GM19463 (cell line): ENCODE results near the gene RGS5.

ENCODE experiments used
- ATAC-seq: cut with Tn5 transposase; IDR thresholded peaks from one replicate; pipeline ENCODE4 v1.9.1; 2021; ENCODE audit warnings: mild to moderate bottlenecking, moderate library complexity; ENCODE audit not compliant: unreplicated experiment

The RGS5 gene

GRCh38 chr1:163182330-163182949, 20.3 kb downstream of the RGS5 start:
- no peak for ATAC-seq

DNA sequence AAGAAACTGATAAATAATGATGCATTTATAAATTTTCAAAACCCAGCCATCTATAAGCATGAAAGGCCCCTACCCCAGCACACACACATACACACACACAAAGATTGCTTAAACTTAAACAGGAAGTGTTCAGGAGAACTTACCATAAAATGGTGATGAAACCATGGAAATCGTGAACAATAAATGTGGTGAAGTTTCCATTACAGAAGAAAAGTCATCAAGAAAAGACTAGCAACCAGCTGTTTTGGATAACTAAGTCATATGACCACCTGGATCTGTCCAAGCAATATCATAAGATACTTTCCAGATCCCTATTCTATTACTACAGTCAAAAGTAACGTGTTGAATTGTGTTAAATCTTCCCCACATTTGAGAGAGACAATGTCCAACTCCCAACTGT, 24.1 kb downstream of the RGS5 start:
- no peak for ATAC-seq

- no peak for ATAC-seq
Measured at GRCh38 chr1:163176797-163177196, 25.9 kb downstream of the RGS5 start.

DNA sequence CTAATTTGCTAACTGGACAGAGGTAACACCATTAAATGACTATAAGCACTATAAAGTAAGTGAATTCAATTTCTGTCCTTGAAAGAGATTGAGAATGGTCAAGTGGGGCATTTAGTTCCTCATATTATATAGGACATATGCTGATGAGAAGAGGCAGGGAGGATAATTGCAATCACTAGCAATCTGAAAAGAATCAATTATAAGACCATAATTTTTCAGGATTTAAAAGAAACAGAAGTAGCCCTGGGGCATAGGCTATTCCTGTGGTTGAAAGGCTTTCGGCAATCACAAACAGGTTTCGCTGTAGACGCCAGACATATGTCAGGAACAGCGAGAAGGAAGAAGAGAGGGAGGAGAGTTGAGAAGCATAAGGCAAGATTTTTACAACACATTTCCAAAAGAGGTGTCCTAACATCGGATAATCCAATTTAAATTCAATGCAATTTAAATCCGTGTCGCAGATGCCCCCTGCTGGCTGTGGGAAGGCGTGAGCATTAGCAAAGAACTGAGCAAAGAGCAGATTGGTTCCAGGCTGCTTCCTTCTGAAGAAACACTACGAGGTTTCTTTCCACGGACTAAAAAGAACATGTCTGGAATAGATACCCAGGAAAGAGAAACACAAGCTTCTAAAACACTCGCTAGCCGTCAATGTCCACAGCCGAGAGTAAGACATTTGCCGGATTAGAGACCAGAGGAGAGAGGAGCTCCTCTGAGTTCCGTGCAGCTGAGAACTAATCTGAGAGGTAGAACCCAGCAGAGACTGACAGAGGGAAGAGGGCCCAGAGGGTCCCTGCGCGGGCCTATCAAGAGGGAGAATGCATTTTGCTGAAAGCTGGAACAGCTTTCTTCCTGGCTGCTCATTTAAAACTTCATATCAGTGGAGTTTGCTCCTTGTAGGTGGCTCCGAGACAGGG, 27.9 kb downstream of the RGS5 start:
- no peak for ATAC-seq

DNA sequence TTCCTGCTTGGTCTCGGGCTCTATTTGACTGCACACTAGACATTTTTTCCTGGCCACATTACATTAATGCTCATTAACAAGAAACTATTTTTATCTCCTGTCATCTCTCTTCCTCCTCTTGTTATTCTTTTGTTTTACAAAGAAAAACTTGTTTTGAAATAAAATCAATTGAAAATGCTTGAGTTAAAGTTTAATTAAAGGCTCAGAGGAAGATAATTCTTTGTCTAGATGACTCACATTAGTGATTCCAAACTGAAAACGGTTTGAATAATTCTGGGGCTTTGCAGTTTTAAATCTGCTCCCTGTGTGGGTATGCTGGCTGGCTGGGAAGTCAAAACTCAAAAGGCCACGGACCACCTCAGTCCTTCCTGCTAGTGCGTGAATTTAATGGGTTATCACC, 29.6 kb downstream of the RGS5 start:
- ATAC-seq: no peak

DNA sequence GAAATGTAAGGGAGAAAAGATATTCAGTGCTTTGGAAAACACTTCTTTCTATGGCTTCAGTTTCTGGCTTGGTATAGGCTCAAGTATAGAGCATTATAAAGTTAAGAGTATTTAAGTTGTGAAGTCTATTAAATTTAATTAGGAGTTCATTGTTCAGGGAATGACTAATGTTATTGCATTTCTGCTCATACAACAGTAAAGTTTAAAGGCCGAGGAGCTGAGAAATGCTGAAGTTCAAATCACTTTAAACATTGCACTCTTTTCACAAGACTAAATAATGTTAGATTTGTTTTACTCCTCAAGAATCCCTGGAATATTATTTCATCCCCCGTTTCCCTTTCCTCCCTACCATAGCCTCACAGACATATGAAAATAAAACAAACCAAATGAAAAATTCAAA, 30.1 kb downstream of the RGS5 start:
- no peak for ATAC-seq

DNA sequence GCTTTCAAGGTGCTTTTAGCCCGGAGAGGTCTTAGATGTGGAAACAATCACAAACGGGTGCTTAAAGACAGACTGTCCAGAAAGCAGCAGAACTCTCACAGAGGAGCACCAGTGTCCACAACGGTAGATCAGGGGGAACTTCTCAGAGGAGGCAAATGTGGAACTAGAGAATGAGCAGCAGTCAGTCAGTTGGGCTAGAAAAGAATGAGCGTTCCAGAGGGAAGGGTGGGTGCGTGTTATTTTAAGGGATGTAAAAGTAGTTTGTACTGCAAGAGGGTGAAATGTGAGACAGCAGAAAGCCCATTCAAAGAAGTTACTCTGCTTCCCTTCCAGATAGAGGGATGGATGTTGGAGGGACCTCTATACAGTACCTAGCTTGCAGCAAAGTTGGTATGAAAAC, 30.9 kb downstream of the RGS5 start:
- no peak for ATAC-seq

GRCh38 chr1:163170975-163171676, 31.6 kb downstream of the RGS5 start:
- no peak for ATAC-seq

- no peak for ATAC-seq
Measured at GRCh38 chr1:163170331-163170730, 32.4 kb downstream of the RGS5 start.

DNA sequence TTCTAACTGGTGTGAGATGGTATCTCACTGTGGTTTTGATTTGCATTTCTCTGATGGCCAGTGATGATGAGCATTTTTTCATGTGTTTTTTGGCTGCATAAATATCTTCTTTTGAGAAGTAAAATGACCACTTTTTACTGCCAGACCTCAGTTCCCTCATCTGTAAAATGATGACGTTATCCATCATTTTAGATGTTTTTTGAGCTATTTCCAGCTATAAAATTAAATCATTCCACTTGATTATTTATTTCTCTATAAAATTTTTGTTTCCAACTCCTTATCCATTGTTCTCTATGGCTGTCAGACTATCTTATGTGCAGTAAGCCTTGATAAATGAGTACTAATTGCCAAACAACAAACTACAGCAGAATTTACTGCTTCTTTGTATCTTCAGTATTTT, 33.2 kb downstream of the RGS5 start:
- no peak for ATAC-seq

DNA sequence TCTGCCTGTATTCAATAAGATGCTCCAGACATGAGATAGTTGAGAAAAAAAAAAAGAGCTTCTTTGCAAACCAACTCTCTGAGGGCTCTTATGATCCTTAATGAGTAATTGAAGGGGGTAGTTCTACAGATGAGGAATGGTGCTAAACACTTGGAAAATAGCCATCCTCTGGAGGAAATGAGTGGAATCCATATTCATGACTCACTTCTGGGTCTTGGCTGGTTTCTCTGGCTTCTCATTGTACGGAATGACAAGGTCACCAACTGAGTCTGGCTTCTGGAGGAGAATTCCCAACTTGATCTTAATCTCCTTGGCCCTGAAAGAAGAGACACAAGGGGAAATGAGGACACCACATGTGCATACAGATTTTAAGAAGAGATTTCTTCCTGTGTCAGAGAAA, 34.7 kb downstream of the RGS5 start:
- no peak for ATAC-seq

DNA sequence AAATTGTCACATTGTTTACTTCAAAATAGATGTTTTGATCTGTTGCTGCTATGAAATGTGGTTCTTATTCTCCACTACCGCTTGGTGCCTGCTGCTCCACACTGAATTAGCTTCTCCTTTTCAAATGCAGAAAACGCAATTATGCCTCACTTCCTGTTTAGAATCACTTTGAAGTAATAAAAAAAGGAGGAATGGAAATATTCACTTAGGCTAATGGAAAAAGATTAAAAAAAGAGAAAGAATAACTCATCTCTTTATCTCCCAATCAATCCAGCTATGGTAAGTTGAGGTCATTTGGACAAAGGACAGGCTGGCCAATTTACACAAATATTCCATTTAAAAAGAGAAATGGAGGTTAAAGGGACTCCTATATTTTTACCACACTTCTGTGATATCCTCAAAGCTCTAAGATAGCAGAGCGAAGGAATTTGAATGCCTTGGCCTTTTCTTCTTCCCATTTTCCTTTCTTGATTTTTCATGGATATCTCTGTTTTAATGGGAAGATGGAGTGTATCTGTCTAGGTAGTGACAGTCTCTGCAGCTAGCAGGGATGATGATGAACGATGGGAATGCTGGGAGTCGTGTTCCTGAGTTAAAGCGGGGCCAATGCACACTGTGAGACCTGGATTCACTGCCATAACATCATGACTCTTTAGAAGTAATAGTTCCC, 35.7 kb downstream of the RGS5 start:
- no peak for ATAC-seq

DNA sequence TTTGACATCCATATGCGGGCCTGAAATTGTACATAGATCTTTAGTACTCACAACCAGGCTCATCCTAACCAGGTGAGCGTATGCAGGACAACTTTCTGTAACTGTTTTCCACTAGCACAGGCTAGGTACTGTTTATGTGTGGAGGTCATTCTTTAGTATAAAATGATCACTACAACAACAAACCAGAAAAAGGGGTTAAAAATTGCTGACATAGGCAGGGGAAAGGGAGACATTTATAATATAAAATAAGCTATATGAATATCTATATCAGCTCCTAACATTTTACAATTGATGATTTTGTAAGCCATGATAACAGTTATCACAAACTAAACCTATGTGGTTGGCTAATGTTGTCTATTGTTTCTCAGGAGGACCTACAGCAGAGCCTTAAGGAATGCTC, 37.6 kb downstream of the RGS5 start:
- ATAC-seq: no peak

- ATAC-seq: no peak
Measured at GRCh38 chr1:163163881-163164582, 38.7 kb downstream of the RGS5 start.

- ATAC-seq: no peak
Measured at GRCh38 chr1:163163163-163163562, 39.6 kb downstream of the RGS5 start.

DNA sequence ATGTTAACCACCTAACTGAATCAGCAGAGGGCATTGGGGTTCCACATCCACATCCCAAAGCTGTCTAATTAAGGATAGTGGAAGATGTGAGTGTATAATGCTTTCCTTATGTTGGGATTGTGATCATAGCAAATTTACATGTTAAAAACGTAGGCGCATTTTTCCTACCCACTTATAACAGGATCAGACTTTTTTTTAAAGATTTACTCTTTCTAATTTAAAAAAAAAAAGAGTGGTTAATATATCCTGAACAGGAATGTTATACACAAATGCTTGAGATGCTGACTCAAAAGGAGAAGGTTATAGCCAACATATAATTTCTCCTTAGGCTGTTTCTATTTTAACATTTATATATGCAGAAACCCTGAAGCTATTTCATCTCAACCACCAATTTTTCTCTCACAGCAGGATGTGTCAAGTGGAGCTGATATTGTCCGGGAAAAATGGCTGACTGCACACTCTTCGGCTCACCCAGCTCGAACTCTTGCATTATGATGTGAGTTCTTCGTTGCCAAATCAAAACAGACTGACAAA, 40.3 kb downstream of the RGS5 start:
- ATAC-seq: no peak

DNA sequence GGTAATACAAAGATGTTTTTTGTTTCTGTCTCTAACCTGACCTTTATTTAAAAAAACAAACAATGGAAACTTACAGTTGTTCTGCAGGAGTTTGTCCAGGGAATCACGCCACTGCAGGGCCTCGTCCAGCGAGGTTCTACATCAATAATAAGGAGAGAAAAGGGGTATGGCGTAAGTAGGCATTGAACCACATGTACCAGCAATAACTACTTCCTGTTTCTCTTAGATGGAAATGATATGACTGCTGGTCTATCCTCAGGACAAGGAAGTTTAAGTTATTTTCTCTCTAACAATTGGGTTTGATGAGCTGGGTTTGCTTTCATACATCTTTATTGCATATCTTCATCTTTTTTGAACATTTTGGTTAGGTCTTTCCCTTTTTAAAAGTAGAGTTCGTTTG, 40.9 kb downstream of the RGS5 start:
- no peak for ATAC-seq

- ATAC-seq: no peak
Measured at GRCh38 chr1:163161337-163161736, 41.4 kb downstream of the RGS5 start.

DNA sequence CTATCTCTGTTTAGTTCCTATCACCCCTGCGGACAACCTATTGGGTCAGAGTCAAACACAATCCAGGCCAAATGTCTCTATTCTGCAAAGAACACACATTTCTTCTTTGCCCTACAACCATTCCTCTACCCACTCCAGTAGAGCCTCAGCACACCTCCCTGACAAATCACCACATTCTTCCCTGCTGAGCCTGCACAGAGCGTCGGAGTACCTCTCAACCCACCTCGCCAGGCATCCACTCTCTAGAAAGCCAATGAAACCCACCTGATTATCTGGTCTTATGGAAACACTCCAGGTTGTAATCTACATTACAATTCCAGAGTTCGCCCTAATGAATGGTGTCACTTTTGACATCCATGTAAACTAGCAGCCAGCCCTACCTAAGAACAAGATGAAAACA, 47.1 kb downstream of the RGS5 start:
- ATAC-seq: no peak

GRCh38 chr1:163148911-163149310, 53.8 kb downstream of the RGS5 start:
- no peak for ATAC-seq
